HepG2 (cell line): Measurements from ENCODE around the gene HSD3B7. TPM values are rescaled to one million over a fixed set of nuclear protein-coding genes. Genes with fewer than 3 reads are reported as not detected.
A peak's percentile ranks its signal among the peaks of the same experiment; 100 is the strongest.

Experiments
- DRAP1 ChIP-seq: IDR thresholded peaks from 2 replicates; pipeline ENCODE4 v1.6.1; 2016; ENCODE audit warnings: missing genetic modification reagents, missing compliant biosample characterization
- HES4 ChIP-seq: sonication (generic); formaldehyde crosslinking; IDR thresholded peaks from 2 replicates; pipeline ENCODE4 v1.9.0; 2021; ENCODE audit warnings: mild to moderate bottlenecking, missing genetic modification reagents, borderline replicate concordance
- ISX ChIP-seq: sonication (generic); formaldehyde crosslinking; conservative IDR thresholded peaks from 2 replicates; pipeline ENCODE4 v1.5.0; 2020; ENCODE audit warnings: missing genetic modification reagents
- NFE2L2 ChIP-seq: fragments of 150-350 bp; IDR thresholded peaks from 2 replicates; pipeline ENCODE4 v1.6.1; 2014; ENCODE audit warnings: low read length
- NR0B2 ChIP-seq: sonication (generic); formaldehyde crosslinking; IDR thresholded peaks from 2 replicates; pipeline ENCODE4 v1.4.0; 2020; ENCODE audit warnings: mild to moderate bottlenecking, missing genetic modification reagents
- PHF5A ChIP-seq: IDR thresholded peaks from one replicate; pipeline ENCODE4 v1.6.1; 2018; ENCODE audit warnings: low read depth, missing genetic modification reagents; ENCODE audit not compliant: unreplicated experiment
- RBAK ChIP-seq: sonication (generic); formaldehyde crosslinking; IDR thresholded peaks from 2 replicates; pipeline ENCODE4 v1.5.1; 2020; ENCODE audit warnings: mild to moderate bottlenecking, missing genetic modification reagents
- SIX1 ChIP-seq: sonication (generic); formaldehyde crosslinking; IDR thresholded peaks from 2 replicates; pipeline ENCODE4 v1.4.0; 2020; ENCODE audit warnings: missing genetic modification reagents, borderline replicate concordance
- TFDP2 ChIP-seq: sonication (generic); formaldehyde crosslinking; IDR thresholded peaks from 2 replicates; pipeline ENCODE4 v1.4.0; 2020; ENCODE audit warnings: missing genetic modification reagents
- ZBTB20 ChIP-seq: sonication (generic); formaldehyde crosslinking; IDR thresholded peaks from 2 replicates; pipeline ENCODE4 v1.8.1; 2023; ENCODE audit warnings: missing genetic modification reagents, low read depth, mild to moderate bottlenecking, borderline replicate concordance
- ZMYM2 ChIP-seq: sonication (generic); formaldehyde crosslinking; IDR thresholded peaks from 2 replicates; pipeline ENCODE4 v1.8.0; 2022; ENCODE audit warnings: mild to moderate bottlenecking, missing genetic modification reagents
- ZNF124 ChIP-seq: sonication (generic); formaldehyde crosslinking; IDR thresholded peaks from 2 replicates; pipeline ENCODE4 v1.4.0; 2020; ENCODE audit warnings: missing genetic modification reagents
- ZNF280B ChIP-seq: sonication (generic); formaldehyde crosslinking; IDR thresholded peaks from 2 replicates; pipeline ENCODE4 v1.5.0; 2020; ENCODE audit warnings: missing genetic modification reagents, mild to moderate bottlenecking, borderline replicate concordance
- ZNF3 ChIP-seq: IDR thresholded peaks from 2 replicates; pipeline ENCODE4 v1.7.0; 2017; ENCODE audit warnings: inconsistent platforms
- ZNF543 ChIP-seq: sonication (generic); formaldehyde crosslinking; IDR thresholded peaks from 2 replicates; pipeline ENCODE4 v1.4.0; 2020; ENCODE audit warnings: mild to moderate bottlenecking, missing genetic modification reagents
- ZNF550 ChIP-seq: sonication (generic); formaldehyde crosslinking; IDR thresholded peaks from 2 replicates; pipeline ENCODE4 v1.4.0; 2020; ENCODE audit warnings: mild to moderate bottlenecking, missing genetic modification reagents, borderline replicate concordance
- ZNF577 ChIP-seq: sonication (generic); formaldehyde crosslinking; IDR thresholded peaks from 2 replicates; pipeline ENCODE4 v1.4.0; 2020; ENCODE audit warnings: mild to moderate bottlenecking, low read depth, missing genetic modification reagents, borderline replicate concordance
- ZNF609 ChIP-seq: sonication (generic); formaldehyde crosslinking; IDR thresholded peaks from 2 replicates; pipeline ENCODE4 v1.4.0; 2020; ENCODE audit warnings: mild to moderate bottlenecking, missing genetic modification reagents, borderline replicate concordance
- ZNF639 ChIP-seq: conservative IDR thresholded peaks from 2 replicates; pipeline ENCODE4 v1.6.1; 2018; ENCODE audit warnings: missing genetic modification reagents
- ZNF713 ChIP-seq: sonication (generic); formaldehyde crosslinking; IDR thresholded peaks from 2 replicates; pipeline ENCODE4 v1.4.0; 2020; ENCODE audit warnings: mild to moderate bottlenecking, missing genetic modification reagents
- polyA plus RNA-seq, 8 experiments: library from polyadenylated mRNA; depleted of rRNA in 3 of 8; stranded (reverse) in 7 of 8; unstranded in 1 of 8; fragments of >200 nt; fragmentation: Illumina TruSeq in 4 of 8; extraction: Trizol in 4 of 8; gene quantifications; 2 replicates each; pipeline versions ENCODE4 v1.2.1 to v1.2.3, GENCODE V29; 2011 to 2016; ENCODE audit warnings: low read depth in 4 of 8, missing spikeins in 1 of 8, mixed read lengths in 1 of 8; ENCODE audit not compliant: insufficient read depth in 1 of 8
- total RNA-seq, 5 experiments: library from RNA; depleted of rRNA; stranded (reverse); fragments of >200 nt; fragmentation: Illumina TruSeq; extraction: Trizol; gene quantifications; 2 replicates each; pipeline ENCODE4 v1.2.3, GENCODE V29; 2016; ENCODE audit warnings: low read depth in 1 of 5

The HSD3B7 gene
- total and polyA plus RNA-seq, 2 of the 13 experiments (the other 11 are each of a cell fraction or from before 2014, with no cell fraction given): 32.9 to 69.7 TPM

GRCh38 chr16:30996324-30996984, 11.4 kb downstream of the HSD3B7 start (continued):
- peak; percentile 59; the same call in 1 of the 2 replicates for TF ChIP-seq HES4
- TF ChIP-seq ZNF550 (CRISPR knock-in tag): no peak
- no peak for TF ChIP-seq NFE2L2
- peak; percentile 98 for TF ChIP-seq ZNF3
- no peak for TF ChIP-seq RBAK (CRISPR knock-in tag)
- TF ChIP-seq ISX: no peak; the same call in 1 of the 2 replicates
- TF ChIP-seq ZNF124 (CRISPR knock-in tag): peak; percentile 59; the same call in 1 of the 2 replicates
- TF ChIP-seq ZBTB20 (CRISPR knock-in tag): no peak; the same call in 1 of the 2 replicates
- peak; percentile 88 for TF ChIP-seq ZMYM2
- TF ChIP-seq ZNF713 (CRISPR knock-in tag): no peak
- TF ChIP-seq PHF5A: no peak
- no peak for TF ChIP-seq ZNF609 (CRISPR knock-in tag)
- TF ChIP-seq DRAP1 (CRISPR knock-in tag): peak; percentile 46; the same call in 1 of the 2 replicates
- TF ChIP-seq SIX1: no peak; the same call in 1 of the 2 replicates
- TF ChIP-seq ZNF543 (CRISPR knock-in tag): no peak
- peak; percentile 84 for TF ChIP-seq TFDP2 (CRISPR knock-in tag)
- TF ChIP-seq ZNF639 (CRISPR knock-in tag): no peak
- no peak for TF ChIP-seq ZNF577 (CRISPR knock-in tag)
- TF ChIP-seq ZNF280B (CRISPR knock-in tag): no peak
- TF ChIP-seq NR0B2: no peak
